Stimulated activated CD4-positive, alpha-beta T cell treated with anti-CD3 and anti-CD28 coated beads, Interleukin-4, amount 100 ng/mL, for 48 hours (primary cell): ENCODE measurements around the gene JADE3.

Experiments
- DNase-seq, 2 donors: peaks; one replicate each; pipeline ENCODE4 v3.0.0-alpha.2; 2020; ENCODE audit warnings: low read depth in 2 of 2

JADE3 gene

DNA sequence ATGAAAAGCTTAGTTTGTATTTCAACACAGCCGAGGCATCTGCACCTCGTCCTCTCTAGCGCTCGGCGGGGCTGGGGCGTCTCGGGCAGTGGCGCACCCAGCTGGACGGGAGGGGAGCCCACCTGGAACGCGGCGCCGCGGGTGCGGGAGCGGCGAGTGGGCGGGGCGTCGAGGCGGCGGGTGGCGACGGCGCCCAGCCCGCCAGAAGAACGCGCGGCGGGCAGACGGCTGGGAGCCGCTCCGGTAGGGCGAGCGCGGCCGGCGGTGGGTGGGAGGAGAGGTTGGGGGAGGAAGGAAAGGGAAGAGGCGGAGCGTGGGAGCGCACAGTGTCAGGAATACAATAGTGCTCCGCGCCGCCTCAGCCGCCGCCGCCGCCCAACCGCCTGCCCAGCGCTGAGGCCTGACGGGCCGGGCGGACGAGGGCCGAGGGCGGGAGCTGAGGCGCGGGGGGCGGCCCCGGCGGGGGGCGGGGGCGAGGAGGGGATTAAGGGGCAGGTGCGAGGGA is at the start of gene JADE3:
JADE3 (plus strand) TSS at position 324 of the 505 bp plus-strand sequence. CDS start 72,474 bp downstream, outside the sequence.
- peak in 1 of 2 donors; percentile 1 for DNase-seq

DNA sequence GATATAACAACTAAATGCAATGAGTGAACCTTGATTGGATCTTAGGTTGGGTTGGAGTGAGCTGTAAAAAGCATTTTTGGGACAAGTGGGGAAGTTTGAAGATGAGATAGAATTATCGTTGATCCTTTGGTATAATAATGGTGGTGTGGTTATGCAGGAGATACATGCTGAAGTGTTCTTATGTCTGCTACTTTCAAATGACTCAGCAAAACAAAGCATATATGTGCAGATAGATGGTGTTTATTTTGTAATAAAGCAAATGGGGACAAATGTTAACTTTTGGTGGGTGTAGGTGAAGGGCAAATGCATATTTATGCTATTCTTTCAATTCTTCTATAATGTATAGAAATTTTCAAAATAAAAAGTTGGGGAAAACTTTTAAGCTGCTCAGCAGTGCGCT is 49.1 kb upstream of the JADE3 start:
- DNase-seq, result no peak

DNA sequence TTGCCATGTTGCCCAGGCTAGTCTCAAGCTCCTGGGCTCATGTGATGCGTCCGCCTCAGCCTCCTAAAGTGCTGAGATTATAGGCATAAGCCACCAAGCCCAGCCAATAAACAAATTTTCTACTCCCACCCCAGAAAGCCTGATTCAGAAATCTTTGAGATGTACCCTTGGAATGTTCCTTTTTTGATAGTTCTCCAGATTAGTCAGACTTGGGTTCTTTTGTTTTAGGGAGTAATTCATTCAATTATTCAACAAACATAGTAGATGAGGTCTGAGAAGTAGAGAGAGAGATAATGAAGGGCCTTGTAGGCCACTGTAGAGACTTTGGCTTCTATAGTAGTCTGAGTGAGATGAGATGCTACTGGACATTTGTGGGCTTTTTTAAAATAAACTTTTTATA is 47.6 kb upstream of the JADE3 start:
- DNase-seq, result no peak

DNA sequence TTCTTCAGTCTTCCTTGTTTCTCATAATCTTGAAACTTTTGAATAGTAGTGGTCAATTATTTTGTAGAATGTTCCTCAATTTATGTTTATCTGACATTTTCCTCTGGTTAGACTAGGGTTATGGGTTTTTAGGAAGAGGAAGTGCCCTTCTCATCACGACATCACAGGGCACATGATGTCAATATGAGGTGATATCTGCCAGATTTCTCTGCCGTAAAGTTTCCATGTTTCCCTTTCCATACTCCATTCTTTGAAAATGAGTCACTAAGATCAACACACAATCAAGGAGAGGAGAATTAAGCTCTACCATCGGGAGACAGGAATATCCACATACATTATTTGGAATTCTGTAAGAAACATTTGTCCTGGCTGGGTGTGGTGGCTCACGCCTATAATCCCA is 46.9 kb upstream of the JADE3 start:
- no peak for DNase-seq

GRCh38 chrX:46866726-46867125 is 45.5 kb upstream of the JADE3 start:
- no peak for DNase-seq

GRCh38 chrX:46873746-46874145 is 38.5 kb upstream of the JADE3 start:
- DNase-seq, result no peak

DNA sequence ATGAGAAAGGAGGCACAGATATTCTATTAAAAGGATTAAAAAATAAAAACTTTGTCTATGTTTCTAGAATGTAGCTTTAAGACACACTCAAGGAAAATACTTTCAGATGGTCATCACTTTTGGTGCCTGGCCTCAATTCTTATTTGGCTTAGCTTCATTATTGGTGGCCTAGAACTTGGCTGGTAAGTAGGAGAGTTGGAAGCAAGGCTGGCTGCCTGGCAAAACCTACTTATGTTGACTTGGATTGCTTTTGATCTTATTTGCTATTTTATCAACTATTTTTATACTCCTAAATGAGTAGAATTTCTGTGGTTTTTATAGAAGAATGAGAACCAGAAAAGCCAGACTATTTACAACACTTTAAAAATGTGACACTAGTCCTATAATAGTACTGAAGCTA is 35.3 kb upstream of the JADE3 start:
- no peak for DNase-seq

DNA sequence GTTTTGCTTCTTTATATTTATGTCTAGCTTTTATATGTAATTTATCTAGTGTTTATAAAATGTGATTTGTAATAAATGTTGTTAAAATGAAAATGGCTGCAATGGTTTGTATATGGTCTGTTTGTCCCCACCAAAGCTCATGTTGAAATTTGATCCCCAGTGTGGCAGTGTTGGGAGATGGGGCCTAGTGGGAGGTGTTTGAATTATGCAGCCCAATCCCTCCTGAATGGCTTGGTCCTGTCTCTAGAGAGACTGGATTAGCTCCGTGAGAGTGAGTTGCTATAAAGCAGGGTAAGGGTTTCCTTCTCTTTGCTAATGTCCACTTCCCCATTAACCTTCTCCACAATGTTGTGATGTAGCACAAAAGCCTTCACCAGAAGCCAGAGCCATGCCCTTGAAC is 30.0 kb upstream of the JADE3 start:
- no peak for DNase-seq

GRCh38 chrX:46884799-46885198 is 27.4 kb upstream of the JADE3 start:
- no peak for DNase-seq

DNA sequence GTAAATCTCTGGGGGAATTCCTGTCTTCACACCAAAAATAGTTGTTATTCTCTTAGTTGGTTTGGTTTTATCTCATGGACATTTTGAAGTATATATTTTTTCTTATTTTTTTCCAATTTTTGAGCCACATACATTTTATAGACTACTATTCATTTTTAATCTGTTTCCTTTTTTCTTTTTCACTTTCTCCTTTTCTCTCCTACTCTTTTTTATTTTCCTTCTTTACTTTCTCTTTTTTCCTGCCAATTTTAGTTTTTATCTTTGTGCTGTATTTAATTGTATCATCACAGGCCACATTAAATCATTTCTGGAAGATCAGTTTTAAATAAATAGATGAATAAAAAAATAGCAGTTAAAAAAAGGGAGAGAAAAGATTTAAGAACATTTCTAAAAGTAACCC is 14.0 kb upstream of the JADE3 start:
- no peak for DNase-seq

GRCh38 chrX:46903458-46904242 is 8.6 kb upstream of the JADE3 start:
- peak; percentile 28 to 32 for DNase-seq

DNA sequence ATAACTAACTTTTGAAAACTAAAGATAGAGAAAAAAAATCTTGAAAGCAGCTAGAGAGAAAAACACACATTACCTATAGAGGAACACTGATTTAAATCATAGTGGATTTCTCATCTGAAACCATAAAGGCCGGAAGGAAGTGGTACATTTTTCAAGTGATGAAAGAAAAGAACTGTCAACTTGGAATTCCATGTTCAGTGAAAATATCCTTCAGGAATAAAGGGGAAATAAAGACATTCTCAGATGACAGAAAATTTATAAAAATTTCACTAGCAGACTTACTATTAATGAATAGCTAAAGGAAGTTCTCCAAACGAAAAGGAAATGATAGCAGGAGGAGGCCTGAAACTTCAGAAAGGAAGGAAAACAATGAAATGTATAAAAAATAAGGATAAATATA is 7.6 kb upstream of the JADE3 start:
- DNase-seq, result no peak

DNA sequence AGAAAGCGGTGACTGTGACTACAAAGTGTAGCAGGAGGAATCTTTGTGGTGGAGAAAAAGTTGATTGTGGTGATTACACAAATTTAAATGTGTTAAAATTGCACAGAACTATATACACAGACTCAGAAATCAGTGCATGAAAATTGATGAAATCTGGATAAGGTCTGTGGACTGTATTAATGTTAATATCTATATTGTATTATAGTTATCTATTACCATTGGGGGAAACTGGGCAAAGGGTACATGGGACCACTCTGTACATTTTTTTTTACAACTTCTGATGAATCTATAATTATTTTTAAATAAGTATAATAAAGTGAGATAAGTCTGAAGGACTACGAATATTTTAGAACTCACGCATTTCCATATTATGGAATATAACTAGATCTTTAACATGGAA is 1.8 kb upstream of the JADE3 start:
- DNase-seq, result no peak

DNA sequence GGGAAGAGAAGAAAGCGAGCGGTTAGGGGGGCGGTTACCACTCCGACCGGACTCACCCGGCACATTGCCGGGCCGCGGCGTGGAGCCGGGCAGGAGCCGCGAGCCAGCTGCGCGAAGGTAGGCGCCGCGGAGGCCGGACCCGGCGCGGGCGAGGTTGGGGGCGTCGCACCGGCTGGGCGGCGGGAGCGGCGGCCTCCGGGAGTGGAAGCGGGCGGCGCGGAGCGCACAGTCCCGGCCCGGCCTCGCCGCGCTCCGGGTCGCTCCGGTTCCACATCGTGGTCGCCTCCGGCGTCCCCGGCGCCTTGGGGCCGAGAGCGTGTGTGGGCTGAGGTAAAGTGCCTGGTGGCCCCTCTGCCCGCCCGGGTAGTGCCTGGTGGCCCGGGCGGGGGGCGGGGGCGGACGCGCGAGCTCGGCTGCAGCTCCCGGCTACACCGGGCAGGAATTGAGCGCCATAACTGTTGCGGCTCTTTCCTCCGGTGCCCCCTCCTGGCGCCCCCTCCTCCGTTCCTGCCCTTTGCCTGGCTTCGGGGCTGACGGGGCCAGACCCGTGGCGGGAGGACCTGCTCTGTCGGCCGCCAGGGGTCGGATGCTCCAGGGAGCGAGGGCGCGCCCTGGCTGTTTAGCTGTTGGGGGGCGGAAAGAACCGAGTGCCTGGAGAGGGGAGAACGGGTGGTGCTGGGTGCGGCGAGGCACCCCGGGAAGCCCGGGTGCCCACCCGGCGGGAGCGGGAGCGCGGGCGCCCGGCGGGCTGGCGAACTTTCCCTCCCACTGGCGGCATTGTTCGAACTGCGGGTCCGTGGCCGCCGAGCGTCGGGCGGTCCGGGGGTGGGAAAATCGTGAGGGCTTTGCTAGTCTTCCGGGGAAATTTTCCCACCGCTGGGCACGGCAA is 626 bp downstream of the JADE3 start:
- peak in 1 of 2 donors; percentile 16 for DNase-seq

DNA sequence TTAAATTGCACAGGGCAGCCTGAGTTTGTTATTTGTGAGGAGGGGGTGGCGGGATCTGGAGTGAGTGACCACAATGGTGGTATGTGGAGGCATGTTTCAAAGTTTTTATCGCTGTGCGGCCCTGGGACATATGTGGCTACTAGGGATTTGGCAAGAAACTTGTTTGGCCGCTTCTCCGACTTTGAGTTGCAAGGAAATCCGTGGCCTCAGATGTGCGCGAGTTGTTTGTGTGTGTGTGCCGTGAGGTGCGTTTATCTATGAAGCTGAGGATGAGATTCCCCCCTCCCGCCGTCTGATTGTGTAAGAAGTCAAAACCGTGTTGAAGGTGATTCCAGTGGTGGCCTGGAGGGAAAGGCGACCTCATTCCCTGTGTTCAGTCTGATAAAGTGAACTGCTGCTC is 1.4 kb downstream of the JADE3 start:
- no peak for DNase-seq

- no peak for DNase-seq
Measured at GRCh38 chrX:46916273-46916672, 4.1 kb downstream of the JADE3 start.

- DNase-seq, result no peak
Measured at GRCh38 chrX:46917622-46918021, 5.4 kb downstream of the JADE3 start.

- DNase-seq, result no peak
Measured at GRCh38 chrX:46918434-46918833, 6.2 kb downstream of the JADE3 start.

- no peak for DNase-seq
Measured at GRCh38 chrX:46920235-46920634, 8.0 kb downstream of the JADE3 start.

- no peak for DNase-seq
Measured at GRCh38 chrX:46922611-46923010, 10.4 kb downstream of the JADE3 start.

GRCh38 chrX:46927718-46928117 is 15.5 kb downstream of the JADE3 start:
- no peak for DNase-seq

- no peak for DNase-seq
Measured at GRCh38 chrX:46929439-46930261, 17.4 kb downstream of the JADE3 start.
